Lower lobe of right lung (tissue), 2 donors: Measurements from ENCODE around the gene ENSA. TPM values are rescaled to one million over a fixed set of nuclear protein-coding genes. Genes with fewer than 3 reads are reported as not detected.
"Not testable (repeated sequence)": the region's sequence is repeated elsewhere in the genome, so short reads cannot be mapped to it uniquely, and the experiment has no call there.

ENCODE experiments used
- ATAC-seq, 2 donors: fragments of 200-7000 bp; cut with Tn5 transposase; one replicate each; pipeline ENCODE4 v1.9.1; 2020 to 2022; ENCODE audit warnings: mild to moderate bottlenecking in 2 of 2, moderate library complexity in 2 of 2
- DNase-seq: peaks from one replicate; pipeline ENCODE4 v3.0.0-alpha.2; 2020
- H3K27ac ChIP-seq: fragments of 200-600 bp; one replicate; pipeline ENCODE4 v1.8.0; 2022
- H3K27me3 ChIP-seq: fragments of 200-600 bp; one replicate; pipeline ENCODE4 v1.8.0; 2022; ENCODE audit warnings: low read depth
- H3K36me3 ChIP-seq: fragments of 200-600 bp; one replicate; pipeline ENCODE4 v1.8.0; 2022; ENCODE audit warnings: mild to moderate bottlenecking
- H3K4me1 ChIP-seq: fragments of 200-600 bp; one replicate; pipeline ENCODE4 v1.8.0; 2022
- H3K4me3 ChIP-seq: fragments of 200-600 bp; one replicate; pipeline ENCODE4 v1.8.0; 2022; ENCODE audit warnings: mild to moderate bottlenecking
- H3K9me3 ChIP-seq: fragments of 200-600 bp; one replicate; pipeline ENCODE4 v1.8.0; 2022
- CTCF ChIP-seq: fragments of 200-600 bp; IDR thresholded peaks from one replicate; pipeline ENCODE4 v1.8.0; 2022; ENCODE audit warnings: antibody characterized with exemption, mild to moderate bottlenecking
- intact Hi-C: fragments of 100-400 bp; cut with DNase I; formaldehyde crosslinking; loops from one replicate; pipeline ENCODE4 v1.11.0; 2022
- total RNA-seq: library from RNA; stranded (reverse); fragmentation: NEBNext Ultra II Directional; extraction: Animal tissue kit (Norgen Biotek cat#: 25700); gene quantifications from one replicate; pipeline ENCODE4 v1.2.1, GENCODE V29; 2021
- donor health status: DM: no; HTN: yes; CAD: no; lungs with severe emphysema.

Gene ENSA
- total RNA-seq, 1 donor from 2014 or later, result 172 TPM

GRCh38 chr1:150596976-150597375, 32.4 kb downstream of the ENSA start:
- intact Hi-C loops, result no loop called here
- H3K27ac ChIP-seq, result no peak overlapping the region
- H3K36me3 ChIP-seq, result peaks cover 12% of the 10 kb centered on the region
- no peaks in the 10 kb centered on the region for H3K27me3 ChIP-seq
- TF ChIP-seq CTCF, result no peak
- no peak for ATAC-seq
- DNase-seq, result no peak
- no peak overlapping the region for H3K4me3 ChIP-seq
- no peaks in the 10 kb centered on the region for H3K4me1 ChIP-seq
- no peaks in the 10 kb centered on the region for H3K9me3 ChIP-seq

DNA sequence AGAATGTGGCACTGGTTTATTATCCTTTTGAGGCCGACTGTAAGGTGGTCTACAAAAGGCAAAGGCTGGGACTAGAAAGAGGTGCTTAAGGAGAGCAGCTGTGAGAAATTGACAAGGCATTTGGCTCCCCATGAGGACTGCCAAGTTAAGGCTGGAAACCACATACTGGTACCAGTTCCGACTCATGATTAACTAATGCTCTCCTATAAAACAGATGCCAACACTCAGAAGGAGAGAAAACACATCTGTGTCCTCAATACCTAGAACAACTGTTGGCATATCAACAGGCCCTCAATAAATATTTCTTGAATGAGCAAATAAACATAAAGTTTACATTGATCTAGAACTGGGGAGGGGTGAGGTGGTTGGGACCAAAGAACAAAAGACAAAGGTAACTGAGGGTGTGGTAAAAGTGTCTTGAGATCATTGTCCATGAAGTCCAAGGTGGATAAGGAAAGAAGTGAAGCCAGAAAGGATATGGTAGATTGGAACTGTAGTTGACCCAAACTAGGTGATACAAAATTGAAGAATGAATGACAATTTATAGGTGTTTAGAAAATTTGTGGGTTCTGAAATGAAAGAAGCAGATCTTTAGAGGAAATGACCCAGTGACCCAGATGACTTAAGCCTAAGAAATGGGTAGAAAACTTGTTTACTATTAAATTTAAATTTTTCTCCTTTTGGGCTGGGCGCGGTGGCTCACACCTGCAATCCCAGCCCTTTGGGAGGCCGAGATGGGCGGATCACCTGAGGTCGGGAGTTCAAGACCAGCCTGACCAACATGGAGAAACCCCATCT, 33.1 kb downstream of the ENSA start:
- peaks cover 12% of the 10 kb centered on the region for H3K36me3 ChIP-seq
- H3K27me3 ChIP-seq, result no peaks in the 10 kb centered on the region
- no peaks in the 10 kb centered on the region for H3K9me3 ChIP-seq
- DNase-seq (no peak), ATAC-seq (no peak)
- no peak overlapping the region for H3K27ac ChIP-seq
- H3K4me3 ChIP-seq, result no peak overlapping the region
- TF ChIP-seq CTCF, result no peak
- intact Hi-C loops, result no loop called here
- no peaks in the 10 kb centered on the region for H3K4me1 ChIP-seq

- Histone ChIP-seq H3K27ac (no peak overlapping the region), H3K36me3 (peaks cover 6% of the 10 kb centered on the region), H3K9me3 (no peaks in the 10 kb centered on the region), H3K4me1 (peaks cover 19% of the 10 kb centered on the region), H3K4me3 (no peak overlapping the region), H3K27me3 (no peaks in the 10 kb centered on the region)
- intact Hi-C loops, result no loop called here
- no peak for DNase-seq
- ATAC-seq, result no peak
- no peak for TF ChIP-seq CTCF
These were observed 47.0 kb downstream of the ENSA start for GRCh38 chr1:150582371-150582770.

DNA sequence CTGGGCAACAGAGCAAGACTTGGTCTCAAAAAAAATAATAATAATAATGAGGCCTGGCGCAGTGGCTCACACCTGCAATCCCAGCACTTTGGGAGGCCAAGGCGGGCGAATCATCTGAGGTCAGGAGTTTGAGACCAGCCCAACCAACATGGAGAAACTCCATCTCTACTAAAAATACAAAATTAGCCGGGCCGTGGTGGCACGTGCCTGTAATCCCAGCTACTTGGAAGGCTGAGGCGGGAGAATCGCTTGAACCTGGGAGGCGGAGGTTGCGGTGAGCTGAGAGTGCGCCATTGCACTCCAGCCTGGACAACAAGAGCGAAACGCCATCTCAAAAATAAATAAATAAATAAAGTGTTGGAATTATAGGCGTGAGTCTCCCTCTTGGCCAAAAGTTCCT, 47.5 kb downstream of the ENSA start:
- intact Hi-C loops, H3K27me3 ChIP-seq, H3K27ac ChIP-seq, ATAC-seq, H3K9me3 ChIP-seq, H3K4me3 ChIP-seq, DNase-seq: not testable (repeated sequence)
- peaks cover 19% of the 10 kb centered on the region for H3K4me1 ChIP-seq
- H3K36me3 ChIP-seq, result peaks cover 10% of the 10 kb centered on the region

DNA sequence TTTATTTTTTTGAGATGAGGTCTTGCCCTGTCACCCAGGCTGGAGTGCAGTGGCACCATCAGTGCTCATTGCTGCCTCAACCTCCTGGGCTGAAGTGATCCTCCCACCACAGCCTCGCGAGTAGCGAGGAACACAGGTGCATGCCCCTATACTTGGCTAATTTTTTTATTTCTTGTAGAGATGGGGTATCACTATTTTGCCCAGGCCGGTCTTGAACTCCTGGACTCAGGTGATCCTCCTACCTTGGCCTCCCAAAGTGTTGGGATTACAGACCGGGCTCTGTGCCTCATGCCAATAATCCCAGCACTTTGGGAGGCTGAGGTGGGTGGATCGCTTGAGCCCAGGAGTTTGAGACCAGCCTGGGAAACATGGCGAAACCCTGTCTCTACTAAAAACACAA, 48.0 kb downstream of the ENSA start:
- H3K27ac ChIP-seq, intact Hi-C loops: not testable (repeated sequence)

GRCh38 chr1:150580966-150581365, 48.4 kb downstream of the ENSA start:
- DNase-seq, H3K27ac ChIP-seq, ATAC-seq, H3K27me3 ChIP-seq, H3K9me3 ChIP-seq, intact Hi-C loops, H3K4me3 ChIP-seq: not testable (repeated sequence)
- Histone ChIP-seq H3K4me1 (peaks cover 20% of the 10 kb centered on the region), H3K36me3 (peaks cover 20% of the 10 kb centered on the region)

More for the DNA sequence above, 48.0 kb downstream of the ENSA start:
- H3K27me3 ChIP-seq, DNase-seq, H3K4me3 ChIP-seq, H3K9me3 ChIP-seq, ATAC-seq: not testable (repeated sequence)
- peaks cover 19% of the 10 kb centered on the region for H3K4me1 ChIP-seq
- peaks cover 15% of the 10 kb centered on the region for H3K36me3 ChIP-seq

DNA sequence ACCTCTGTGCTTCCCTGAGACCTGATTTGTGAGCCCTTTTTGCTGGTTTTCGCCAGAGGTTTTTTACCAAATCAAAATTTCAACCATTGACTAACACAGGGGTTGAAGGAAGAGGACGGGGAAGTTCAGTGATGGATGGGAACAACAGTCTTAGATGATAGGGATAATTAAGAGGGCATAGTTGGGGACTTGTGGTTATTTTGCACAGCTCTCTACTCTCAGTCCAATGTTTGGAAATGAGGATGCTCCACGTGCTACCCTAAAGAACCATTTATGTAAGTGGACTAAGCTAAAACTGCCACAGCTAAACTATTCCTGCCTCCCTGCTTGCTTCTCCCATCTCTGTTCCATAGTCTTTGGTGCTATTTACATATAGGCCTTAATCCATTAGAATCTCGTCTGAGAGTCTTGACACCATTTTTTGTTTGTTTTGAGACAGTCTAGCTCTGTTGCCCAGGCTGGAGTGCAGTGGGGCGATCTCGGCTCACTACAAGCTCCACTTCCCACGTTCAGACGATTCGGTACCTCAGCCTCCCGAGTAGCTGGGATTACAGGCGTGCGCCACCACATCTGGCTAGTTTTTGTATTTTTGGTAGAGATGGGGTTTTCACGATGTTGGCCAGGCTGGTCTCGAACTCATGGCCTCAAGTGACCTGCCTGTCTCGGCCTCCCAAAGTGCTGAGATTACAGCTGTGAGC, 49.3 kb downstream of the ENSA start:
- H3K36me3 ChIP-seq, result peaks cover 29% of the 10 kb centered on the region
- H3K4me3 ChIP-seq, result peak overlapping the region; percentile 96
- ATAC-seq, result peak; percentile 0 to 3
- H3K27me3 ChIP-seq, result no peaks in the 10 kb centered on the region
- H3K4me1 ChIP-seq, result peaks cover 28% of the 10 kb centered on the region
- TF ChIP-seq CTCF, result no peak
- H3K27ac ChIP-seq, result peak overlapping the region; percentile 99
- intact Hi-C loops, result loop anchor here (10.0 kb wide), 1 partner anchor 45 kb away; the partner anchor contains the start of gene ENSA
- no peak for DNase-seq
- no peaks in the 10 kb centered on the region for H3K9me3 ChIP-seq
